Large intestine (tissue), 3 donors: ENCODE results near the gene PTGIR. TPM values are rescaled to one million over a fixed set of nuclear protein-coding genes. Genes with fewer than 3 reads are reported as not detected.
A peak's percentile ranks its signal among the peaks of the same experiment; 100 is the strongest.
"Not testable (repeated sequence)": the region's sequence is repeated elsewhere in the genome, so short reads cannot be mapped to it uniquely, and the experiment has no call there.

Experiments used
- DNase-seq, 2 donors: peaks; one replicate each; pipeline versions ENCODE4 v3.0.0 to v3.0.0-alpha.2; 2013
- H3K27ac ChIP-seq: one replicate; pipeline ENCODE4 v1.5.1; 2013; ENCODE audit warnings: low read length
- H3K27me3 ChIP-seq: 2 replicates; pipeline ENCODE4 v1.6.1; 2013; ENCODE audit warnings: low read length; ENCODE audit not compliant: control insufficient read depth, insufficient read depth
- H3K36me3 ChIP-seq: 2 replicates; pipeline ENCODE4 v1.6.1; 2013; ENCODE audit warnings: low read length; ENCODE audit not compliant: control insufficient read depth, insufficient read depth
- H3K4me1 ChIP-seq: one replicate; pipeline ENCODE4 v1.6.1; 2013; ENCODE audit warnings: low read length; ENCODE audit not compliant: control insufficient read depth, insufficient read depth
- H3K4me3 ChIP-seq: one replicate; pipeline ENCODE4 v1.5.1; 2013; ENCODE audit warnings: low read length
- H3K9me3 ChIP-seq: one replicate; pipeline ENCODE4 v1.6.1; 2013; ENCODE audit warnings: mild to moderate bottlenecking, low read depth, low read length, moderate library complexity; ENCODE audit not compliant: control insufficient read depth
- WGBS: methylation state at CpG from one replicate; pipeline ENCODE4 v1.1.5; 2013; ENCODE audit warnings: low lambda C conversion rate; ENCODE audit not compliant: insufficient coverage; 5-methylcytosine and 5-hydroxymethylcytosine counted together
- polyA plus RNA-seq: library from polyadenylated mRNA; unstranded; fragments of 120-200 nt; gene quantifications from one replicate; pipeline ENCODE4 v1.2.1, GENCODE V29; 2013

PTGIR gene
- polyA plus RNA-seq, 1 donor, result 4.8 TPM

DNA sequence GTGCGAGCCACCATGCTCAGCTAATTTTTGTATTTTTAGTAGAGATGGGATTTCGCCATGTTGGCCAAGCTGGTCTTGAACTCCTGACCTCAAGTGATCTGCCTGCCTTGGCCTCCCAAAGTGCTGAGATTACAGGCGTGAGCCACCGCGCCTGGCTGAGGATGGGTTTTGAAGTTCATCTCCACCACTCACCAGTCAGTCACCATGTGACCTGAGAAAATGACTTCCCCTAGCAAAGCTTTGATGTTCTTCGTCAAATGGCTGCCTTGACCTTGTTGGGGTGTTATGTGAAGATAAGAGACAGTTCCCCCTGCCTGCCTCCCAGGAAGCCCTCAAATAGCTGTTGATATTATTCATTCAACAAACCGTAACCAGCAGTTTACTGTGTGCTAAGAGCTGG is 4.1 kb upstream of the PTGIR start:
- Histone ChIP-seq H3K4me1 (peaks cover 27% of the 10 kb centered on the region), H3K27me3 (peaks cover 27% of the 10 kb centered on the region)
- not testable (repeated sequence) for H3K4me3 ChIP-seq, H3K27ac ChIP-seq, H3K9me3 ChIP-seq, DNase-seq, H3K36me3 ChIP-seq
- no CpG with 5 or more reads among the region's 7 CpGs for WGBS

GRCh38 chr19:46626446-46626845 is 1.6 kb upstream of the PTGIR start:
- no CpG with 5 or more reads among the region's 14 CpGs for WGBS
- H3K9me3 ChIP-seq, result no peaks in the 10 kb centered on the region
- no peak for DNase-seq
- H3K36me3 ChIP-seq, result no peaks in the 10 kb centered on the region
- H3K27ac ChIP-seq, result no peak overlapping the region
- no peak overlapping the region for H3K4me3 ChIP-seq
- peaks cover 15% of the 10 kb centered on the region for H3K27me3 ChIP-seq
- H3K4me1 ChIP-seq, result peaks cover 18% of the 10 kb centered on the region

- no CpG with 5 or more reads among the region's 12 CpGs for WGBS
- H3K27ac ChIP-seq, result peak overlapping the region; percentile 68
- no peaks in the 10 kb centered on the region for H3K36me3 ChIP-seq
- no peak for DNase-seq
- H3K4me3 ChIP-seq, result no peak overlapping the region
- H3K4me1 ChIP-seq, result peaks cover 18% of the 10 kb centered on the region
- H3K9me3 ChIP-seq, result no peaks in the 10 kb centered on the region
- H3K27me3 ChIP-seq, result peaks cover 18% of the 10 kb centered on the region
Measured at GRCh38 chr19:46625731-46626130, 842 bp upstream of the PTGIR start.

DNA sequence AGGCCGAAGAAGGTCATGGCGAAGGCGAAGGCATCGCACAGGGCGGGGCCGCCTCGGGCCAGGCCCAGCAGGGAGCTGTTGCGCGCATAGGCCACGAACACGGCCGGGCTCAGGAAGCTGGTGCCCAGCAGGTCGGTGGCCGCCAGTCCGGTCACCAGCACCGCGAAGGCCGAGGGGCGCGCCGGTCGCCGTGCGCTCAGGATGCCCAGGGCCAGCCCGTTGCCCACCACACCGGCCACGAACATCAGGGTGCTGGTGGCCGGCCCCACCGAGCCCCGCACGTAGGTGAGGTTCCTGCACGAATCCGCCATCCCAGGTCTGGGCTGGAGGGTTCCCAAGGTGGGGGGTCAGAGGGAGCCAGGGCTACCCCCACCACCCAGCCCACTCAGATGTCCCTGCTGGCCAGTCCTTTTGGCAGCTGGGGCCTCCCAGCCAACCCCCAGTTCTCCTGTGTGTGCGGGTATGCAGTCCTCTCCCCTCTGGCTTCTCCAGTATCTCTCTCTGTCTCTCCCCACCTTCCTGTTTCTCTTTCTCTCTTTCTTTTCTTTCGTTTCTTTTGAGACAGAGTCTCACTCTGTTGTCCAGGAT is 880 bp downstream of the PTGIR start:
- no peak overlapping the region for H3K27ac ChIP-seq
- no peaks in the 10 kb centered on the region for H3K9me3 ChIP-seq
- no peak overlapping the region for H3K4me3 ChIP-seq
- peaks cover 20% of the 10 kb centered on the region for H3K27me3 ChIP-seq
- H3K4me1 ChIP-seq, result peaks cover 22% of the 10 kb centered on the region
- H3K36me3 ChIP-seq, result no peaks in the 10 kb centered on the region
- DNase-seq, result no peak
- 80% methylated on average over 1 of the region's 35 CpGs for WGBS

DNA sequence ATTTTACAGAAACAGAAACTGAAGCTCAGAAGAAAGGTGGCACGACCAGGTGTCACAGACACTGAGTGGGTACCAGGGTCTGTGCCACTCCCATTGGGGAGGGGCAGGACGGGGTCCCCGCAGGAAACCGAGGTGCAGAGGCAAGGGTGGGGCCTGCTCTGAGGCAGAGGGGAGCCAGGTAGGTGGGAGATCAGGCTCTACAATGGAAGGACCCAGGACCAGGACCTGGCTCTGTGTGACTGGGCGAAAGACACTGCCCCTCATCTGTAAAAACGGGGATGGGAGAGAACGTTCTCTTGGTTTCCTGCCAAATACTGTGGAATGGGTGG is 2.8 kb downstream of the PTGIR start:
- Histone ChIP-seq H3K4me3 (peak overlapping the region; percentile 26), H3K9me3 (no peaks in the 10 kb centered on the region)

DNA sequence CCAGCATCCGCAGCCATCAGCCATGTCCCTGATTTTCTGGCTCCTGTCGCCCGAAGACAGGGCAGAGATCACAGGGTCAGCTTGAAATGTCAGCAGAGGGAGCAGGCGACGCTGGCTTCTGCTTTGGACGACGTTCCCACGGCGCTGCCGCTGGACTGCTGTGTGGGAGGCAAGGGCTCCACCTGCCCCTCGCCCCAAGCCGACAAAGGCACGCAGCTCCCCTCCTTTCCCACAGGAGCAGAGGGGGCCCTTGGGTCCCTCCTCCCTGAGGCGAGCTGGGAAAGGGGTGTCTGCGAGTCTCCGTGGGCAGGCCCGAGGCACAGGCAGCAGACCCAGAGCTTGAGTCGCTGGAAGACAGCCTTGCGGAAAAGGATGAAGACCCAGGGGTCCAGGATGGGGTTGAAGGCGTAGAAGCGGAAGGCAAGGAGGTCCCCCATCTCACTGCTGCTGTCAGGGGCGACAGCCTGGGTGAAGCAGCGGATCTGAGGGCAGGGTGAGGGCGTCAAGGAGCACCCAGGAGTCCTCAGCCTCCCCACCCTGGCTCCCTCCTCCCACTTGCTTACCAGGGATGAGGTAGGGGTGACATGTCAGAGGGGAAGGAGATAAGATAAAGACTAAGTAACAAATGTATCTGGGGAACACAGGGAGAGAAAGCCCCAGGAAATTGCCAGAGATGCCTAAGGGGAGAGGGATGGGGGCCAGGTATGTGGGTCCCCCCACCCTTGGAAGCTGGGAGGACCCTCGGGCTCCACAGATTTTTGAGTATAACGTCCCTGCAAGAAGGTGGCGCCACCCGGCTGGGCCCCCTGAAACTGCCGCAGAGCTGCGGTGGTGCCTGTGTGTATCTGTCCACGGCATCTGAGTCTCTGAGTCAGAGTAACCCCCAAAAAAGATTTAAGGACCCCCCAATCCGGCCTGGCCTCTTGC is 3.4 kb downstream of the PTGIR start:
- H3K4me3 ChIP-seq, result peak overlapping the region; percentile 26
- H3K27me3 ChIP-seq, result peaks cover 20% of the 10 kb centered on the region
- H3K36me3 ChIP-seq, result no peaks in the 10 kb centered on the region
- H3K27ac ChIP-seq, result peak overlapping the region; percentile 68
- peaks cover 25% of the 10 kb centered on the region for H3K4me1 ChIP-seq
- WGBS, result no CpG with 5 or more reads among the region's 32 CpGs
- H3K9me3 ChIP-seq, result no peaks in the 10 kb centered on the region
- DNase-seq, result no peak

More for the DNA sequence above, 2.8 kb downstream of the PTGIR start:
- no peaks in the 10 kb centered on the region for H3K36me3 ChIP-seq
- H3K27me3 ChIP-seq, result peaks cover 20% of the 10 kb centered on the region
- no peak for DNase-seq
- no CpG with 5 or more reads among the region's 7 CpGs for WGBS
- H3K4me1 ChIP-seq, result peaks cover 22% of the 10 kb centered on the region
- H3K27ac ChIP-seq, result peak overlapping the region; percentile 68

DNA sequence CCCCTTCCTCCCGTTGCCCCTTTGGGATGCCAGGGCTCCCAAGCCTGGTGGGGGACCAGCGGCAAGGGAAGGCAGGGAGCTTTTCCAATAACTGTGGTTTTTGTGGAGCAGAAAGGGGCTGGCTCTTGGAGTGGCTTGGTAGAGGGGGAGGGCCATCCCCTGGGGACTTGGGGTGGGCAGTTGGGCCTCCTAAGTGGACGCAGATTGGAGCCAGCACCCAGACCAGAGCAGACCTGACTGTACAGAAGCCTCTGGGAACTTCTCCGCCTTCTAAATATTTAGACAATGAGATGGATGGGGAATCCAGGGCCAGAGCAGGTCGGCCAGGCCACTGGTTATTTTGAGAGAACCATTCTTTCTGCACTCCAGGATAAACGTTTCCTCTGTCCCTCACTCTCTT is 4.2 kb downstream of the PTGIR start:
- WGBS, result no CpG with 5 or more reads among the region's 6 CpGs
- peak in 1 of 2 donors; percentile 48 for DNase-seq
- Histone ChIP-seq H3K36me3 (no peaks in the 10 kb centered on the region), H3K27ac (peak overlapping the region; percentile 68), H3K4me3 (peak overlapping the region; percentile 18), H3K4me1 (peaks cover 22% of the 10 kb centered on the region), H3K27me3 (peaks cover 20% of the 10 kb centered on the region), H3K9me3 (no peaks in the 10 kb centered on the region)

GRCh38 chr19:46620267-46620666 is 4.6 kb downstream of the PTGIR start:
- H3K36me3 ChIP-seq, result no peaks in the 10 kb centered on the region
- H3K9me3 ChIP-seq, result no peaks in the 10 kb centered on the region
- no peak overlapping the region for H3K4me3 ChIP-seq
- H3K4me1 ChIP-seq, result peaks cover 17% of the 10 kb centered on the region
- peaks cover 20% of the 10 kb centered on the region for H3K27me3 ChIP-seq
- H3K27ac ChIP-seq, result peak overlapping the region; percentile 30
- WGBS, result no CpG with 5 or more reads among the region's 3 CpGs
- DNase-seq, result no peak

DNA sequence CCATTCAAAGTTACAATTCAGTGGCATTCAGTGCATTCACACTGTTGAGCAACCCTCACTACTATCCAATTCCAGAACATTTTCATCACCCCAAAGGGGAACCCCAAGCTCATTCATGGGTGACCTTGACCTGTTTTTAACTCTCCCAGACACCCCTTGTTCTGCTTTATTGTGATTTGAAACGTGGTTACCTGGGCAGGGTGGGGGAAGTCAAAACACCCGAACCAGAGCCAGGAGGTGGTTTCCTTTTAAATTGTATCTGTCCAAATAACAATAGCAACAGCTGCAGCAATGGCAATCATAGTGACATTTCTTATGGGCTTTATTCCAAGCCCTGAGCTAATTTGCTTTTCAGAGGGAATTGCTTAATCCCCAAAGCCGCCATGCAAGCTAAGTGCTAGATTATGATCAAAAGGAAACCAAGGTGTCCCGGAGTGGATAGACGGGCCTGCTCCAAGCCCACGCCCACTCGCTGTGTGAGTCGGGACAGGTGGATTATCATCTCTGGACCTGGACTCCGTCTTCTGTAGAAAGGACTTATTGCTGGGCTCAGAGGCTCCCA is 6.1 kb downstream of the PTGIR start:
- Histone ChIP-seq H3K4me1 (peaks cover 16% of the 10 kb centered on the region), H3K9me3 (no peaks in the 10 kb centered on the region), H3K4me3 (no peak overlapping the region), H3K27ac (no peak overlapping the region), H3K27me3 (peaks cover 20% of the 10 kb centered on the region), H3K36me3 (no peaks in the 10 kb centered on the region)
- no CpG with 5 or more reads among the region's 9 CpGs for WGBS
- no peak for DNase-seq

- H3K27me3 ChIP-seq, result peaks cover 20% of the 10 kb centered on the region
- WGBS, result no CpG with 5 or more reads among the region's 6 CpGs
- no peaks in the 10 kb centered on the region for H3K9me3 ChIP-seq
- H3K4me1 ChIP-seq, result peaks cover 16% of the 10 kb centered on the region
- H3K27ac ChIP-seq, result no peak overlapping the region
- DNase-seq, result no peak
- no peaks in the 10 kb centered on the region for H3K36me3 ChIP-seq
- no peak overlapping the region for H3K4me3 ChIP-seq
Measured at GRCh38 chr19:46617601-46618000, 7.3 kb downstream of the PTGIR start.
